Adipocyte (in vitro differentiated cells): ENCODE data around the gene ATP2A1.
"Not testable (repeated sequence)": the region's sequence is repeated elsewhere in the genome, so short reads cannot be mapped to it uniquely, and the experiment has no call there.

Experiments used
- DNase-seq: peaks from one replicate; pipeline ENCODE4 v3.0.0-alpha.2; 2015; ENCODE audit warnings: low read depth
- H3K27me3 ChIP-seq: replicated peaks from 2 replicates; pipeline ENCODE4 v1.7.0; 2013; ENCODE audit warnings: mild to moderate bottlenecking, low read length, moderate library complexity; ENCODE audit not compliant: control insufficient read depth, insufficient read depth
- H3K36me3 ChIP-seq: 2 replicates; pipeline ENCODE4 v1.7.0; 2013; ENCODE audit warnings: low read length, mild to moderate bottlenecking, moderate library complexity; ENCODE audit not compliant: control insufficient read depth, insufficient read depth, severe bottlenecking
- H3K4me1 ChIP-seq: 2 replicates; pipeline ENCODE4 v1.7.0; 2013; ENCODE audit warnings: mild to moderate bottlenecking, low read length, moderate library complexity; ENCODE audit not compliant: control insufficient read depth, insufficient read depth
- H3K4me3 ChIP-seq: 2 replicates; pipeline ENCODE4 v1.7.0; 2013; ENCODE audit warnings: mild to moderate bottlenecking, low read length, moderate library complexity
- H3K9ac ChIP-seq: 2 replicates; pipeline ENCODE4 v1.7.0; 2013; ENCODE audit warnings: mild to moderate bottlenecking, low read length, moderate library complexity
- H3K9me3 ChIP-seq: 2 replicates; pipeline ENCODE4 v1.7.0; 2013; ENCODE audit warnings: mild to moderate bottlenecking, low read length, moderate library complexity; ENCODE audit not compliant: control insufficient read depth

Gene ATP2A1

DNA sequence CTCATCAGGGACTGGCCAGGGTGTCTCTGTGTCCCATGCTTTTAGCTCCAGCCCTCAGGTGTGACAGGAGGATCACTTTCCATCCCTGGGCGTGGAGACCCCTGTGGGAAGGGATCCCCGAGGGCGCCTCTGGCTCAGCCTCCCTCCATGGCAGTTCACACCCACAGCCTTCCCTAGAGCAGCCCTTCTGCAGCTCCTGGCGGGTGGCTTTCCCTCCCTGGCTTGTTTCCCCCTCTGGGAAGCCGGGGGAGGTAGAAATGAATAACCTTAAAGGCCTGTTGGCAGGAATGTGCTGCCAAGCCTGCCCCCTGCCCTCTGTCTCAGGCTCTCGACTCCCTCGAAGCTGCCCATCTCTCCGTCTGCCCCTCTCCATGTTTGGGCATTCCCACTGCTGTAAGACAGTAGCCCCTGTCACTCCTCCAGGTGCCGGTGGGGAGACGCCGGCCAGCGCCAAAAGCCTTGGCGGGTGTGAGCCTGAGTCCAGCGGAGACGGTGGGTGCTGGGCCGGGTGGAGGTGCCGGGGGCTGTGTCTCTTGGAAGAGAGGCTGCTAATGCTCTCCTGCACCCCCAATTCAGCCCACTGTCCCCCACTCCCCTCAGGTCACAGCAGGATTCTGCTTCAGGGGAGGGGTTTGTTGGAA lies 2.1 kb upstream of the ATP2A1 start:
- Histone ChIP-seq H3K4me3 (no peak overlapping the region), H3K9ac (no peak overlapping the region), H3K9me3 (no peaks in the 10 kb centered on the region), H3K27me3 (peaks cover 5% of the 10 kb centered on the region), H3K4me1 (peaks cover 5% of the 10 kb centered on the region), H3K36me3 (peaks cover 25% of the 10 kb centered on the region)
- no peak for DNase-seq

DNA sequence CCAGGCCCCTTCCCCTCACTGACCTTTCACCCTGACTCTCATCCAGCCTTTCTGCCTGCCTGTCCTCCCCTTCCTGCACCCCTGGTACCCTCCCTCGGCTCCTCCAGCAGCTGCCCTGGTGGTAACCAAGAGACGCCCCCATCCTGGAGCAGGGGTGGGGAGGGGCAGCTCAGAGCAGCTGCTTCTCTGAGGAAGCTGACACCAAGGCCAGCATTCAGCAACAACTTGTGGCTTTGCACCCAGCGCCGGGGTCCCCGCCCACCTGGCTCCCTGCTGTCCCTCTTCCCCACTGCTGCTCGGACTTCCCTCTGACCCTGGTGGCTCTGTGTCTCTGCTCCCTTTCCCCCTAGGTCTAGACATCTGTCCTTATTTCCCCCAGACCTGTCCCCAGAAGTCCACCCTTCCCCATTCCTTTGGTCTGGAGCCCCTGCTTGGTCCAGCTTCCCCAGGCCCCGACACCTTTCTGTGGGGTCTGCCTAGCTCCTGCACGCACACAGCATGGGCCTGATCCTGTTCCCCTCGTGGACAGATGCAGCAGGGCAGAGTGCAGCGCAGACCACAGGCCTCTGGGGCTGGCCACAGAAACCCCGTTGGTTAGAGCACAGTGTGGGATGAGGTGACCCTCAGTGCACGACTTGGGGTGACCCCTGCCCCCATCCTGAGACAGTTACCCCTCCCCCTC lies 1.2 kb upstream of the ATP2A1 start:
- peaks cover 15% of the 10 kb centered on the region for H3K36me3 ChIP-seq
- no peak overlapping the region for H3K4me3 ChIP-seq
- no peak overlapping the region for H3K9ac ChIP-seq
- H3K4me1 ChIP-seq = peaks cover 5% of the 10 kb centered on the region
- H3K27me3 ChIP-seq = peaks cover 5% of the 10 kb centered on the region
- H3K9me3 ChIP-seq = no peaks in the 10 kb centered on the region
- DNase-seq = no peak

DNA sequence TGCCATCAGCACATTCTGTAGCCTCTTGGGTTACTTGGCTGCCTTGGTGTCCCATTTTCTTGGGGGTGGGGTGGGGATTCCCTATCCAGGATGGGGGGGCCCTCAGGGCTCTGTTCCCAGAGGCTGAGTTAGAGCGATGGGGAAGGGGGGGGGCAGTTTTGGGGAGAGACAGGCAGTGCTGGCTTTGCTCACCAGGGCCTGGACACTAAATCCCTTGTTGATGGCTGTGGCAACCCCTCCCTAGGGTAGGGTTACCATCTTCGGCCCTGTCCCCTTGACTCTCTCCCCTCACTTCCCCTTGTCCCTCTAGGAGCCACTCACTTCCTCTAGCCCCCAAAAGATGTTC lies 660 bp upstream of the ATP2A1 start:
- H3K36me3 ChIP-seq = peaks cover 10% of the 10 kb centered on the region
- no peak overlapping the region for H3K9ac ChIP-seq
- no peak for DNase-seq
- H3K27me3 ChIP-seq = peaks cover 5% of the 10 kb centered on the region
- no peaks in the 10 kb centered on the region for H3K9me3 ChIP-seq
- H3K4me1 ChIP-seq = peaks cover 5% of the 10 kb centered on the region
- no peak overlapping the region for H3K4me3 ChIP-seq

DNA sequence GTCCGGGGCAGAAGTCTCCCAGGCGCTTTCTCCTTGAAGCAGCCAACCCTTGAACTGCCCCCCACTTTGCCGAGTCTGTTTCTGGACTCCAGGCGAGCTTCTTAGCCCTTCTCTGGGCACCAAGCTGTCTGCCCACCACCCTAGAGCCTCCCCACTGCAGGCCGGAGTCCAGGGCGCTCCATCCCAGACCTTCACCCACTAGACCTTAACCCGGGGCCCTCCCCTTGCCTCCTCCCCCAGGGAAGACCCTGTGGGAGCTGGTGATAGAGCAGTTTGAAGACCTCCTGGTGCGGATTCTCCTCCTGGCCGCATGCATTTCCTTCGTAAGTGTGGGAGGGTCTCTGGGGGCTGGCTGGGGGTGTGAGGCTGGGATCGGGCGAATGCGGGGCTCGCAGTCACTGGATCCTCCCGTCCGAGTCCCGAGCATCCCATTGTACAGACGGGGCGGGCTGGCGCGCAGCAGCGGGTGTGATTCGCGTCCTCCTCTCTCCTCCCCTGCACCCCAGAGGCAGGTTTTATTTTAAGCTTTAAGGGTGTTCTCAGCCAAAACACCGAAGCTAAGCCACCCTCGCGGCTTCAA lies 1.1 kb downstream of the ATP2A1 start:
- Histone ChIP-seq H3K9me3 (no peaks in the 10 kb centered on the region), H3K36me3 (peaks cover 3% of the 10 kb centered on the region), H3K9ac (peak overlapping the region; percentile 82), H3K27me3 (peaks cover 9% of the 10 kb centered on the region), H3K4me3 (peak overlapping the region; percentile 88), H3K4me1 (peaks cover 5% of the 10 kb centered on the region)
- DNase-seq = no peak

DNA sequence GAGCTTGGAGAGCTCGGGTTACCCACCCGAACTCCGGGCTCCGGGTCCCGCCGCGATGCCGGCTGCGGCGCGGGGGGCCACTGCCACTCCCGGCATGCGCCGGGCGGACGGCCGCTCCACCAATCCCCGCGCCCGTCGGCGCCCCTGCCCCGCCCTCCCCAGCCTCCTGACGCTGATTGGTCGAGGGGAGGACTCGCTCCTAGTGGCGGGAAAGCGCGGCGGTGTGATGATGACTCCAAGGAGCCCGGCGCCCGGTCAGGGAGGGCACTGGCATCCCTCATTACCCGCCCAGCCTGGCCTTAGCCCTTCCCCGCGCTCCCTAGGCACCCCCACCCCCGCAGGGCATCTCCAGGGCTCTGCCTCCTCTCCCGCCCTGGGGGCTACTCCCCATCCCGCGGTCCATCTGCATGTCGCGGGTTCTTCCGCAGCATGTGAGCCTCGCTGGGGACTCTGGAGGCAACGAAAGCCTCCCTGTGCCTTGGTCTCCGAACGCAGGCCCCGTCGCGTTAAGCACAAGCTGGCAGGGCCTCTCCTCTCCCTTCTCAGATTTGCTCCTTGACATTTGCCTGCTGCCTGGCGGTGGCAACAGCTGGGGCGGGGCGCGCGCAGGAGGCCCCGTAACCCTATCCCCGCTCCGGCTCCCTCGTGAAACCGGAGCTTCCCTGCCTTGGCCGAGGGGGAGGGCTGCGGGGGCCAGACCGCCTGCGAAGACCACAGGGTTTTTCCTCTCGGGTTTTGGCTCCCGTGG lies 1.7 kb downstream of the ATP2A1 start:
- peak overlapping the region; percentile 82 for H3K9ac ChIP-seq
- peak; percentile 95 for DNase-seq
- H3K9me3 ChIP-seq = no peaks in the 10 kb centered on the region
- peak overlapping the region; percentile 88 for H3K4me3 ChIP-seq
- H3K36me3 ChIP-seq = no peaks in the 10 kb centered on the region
- peaks cover 9% of the 10 kb centered on the region for H3K27me3 ChIP-seq
- peaks cover 5% of the 10 kb centered on the region for H3K4me1 ChIP-seq

DNA sequence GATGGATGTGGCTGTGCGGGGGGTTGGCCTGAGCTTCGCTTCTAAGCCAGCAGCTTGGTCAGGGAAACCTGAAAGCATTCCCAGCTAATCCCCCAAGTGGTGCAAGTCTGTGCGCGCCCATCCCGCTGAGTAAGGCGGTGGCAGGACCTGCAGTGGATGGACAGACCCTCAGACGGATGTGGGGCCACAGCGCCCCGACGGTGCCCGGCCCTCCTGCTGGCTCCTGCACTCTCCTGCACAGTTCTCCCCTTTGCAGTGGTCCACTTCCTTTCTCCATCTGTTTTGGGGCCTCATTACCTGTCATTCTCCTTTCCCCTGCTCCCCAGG lies 2.3 kb downstream of the ATP2A1 start:
- Histone ChIP-seq H3K9me3 (no peaks in the 10 kb centered on the region), H3K9ac (no peak overlapping the region), H3K4me1 (peaks cover 5% of the 10 kb centered on the region), H3K4me3 (no peak overlapping the region), H3K36me3 (no peaks in the 10 kb centered on the region), H3K27me3 (peaks cover 9% of the 10 kb centered on the region)
- no peak for DNase-seq

DNA sequence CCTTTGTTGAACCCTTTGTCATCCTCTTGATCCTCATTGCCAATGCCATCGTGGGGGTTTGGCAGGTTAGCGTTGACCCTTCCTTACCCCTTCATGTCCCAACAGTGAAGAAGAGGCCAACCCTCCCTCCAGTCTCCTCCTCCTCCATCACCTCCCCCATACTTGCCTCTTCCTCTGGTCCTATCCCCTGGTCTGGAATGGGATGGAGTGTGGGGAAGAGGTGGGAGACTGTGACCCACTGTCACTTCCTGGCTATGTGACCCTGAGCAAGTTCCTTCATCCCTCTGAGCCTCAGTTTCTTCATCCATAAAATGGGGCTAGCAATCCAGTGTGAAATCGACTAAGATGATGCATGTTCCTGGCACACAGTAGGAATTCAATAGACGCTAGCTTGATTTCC lies 2.7 kb downstream of the ATP2A1 start:
- H3K27me3 ChIP-seq = peaks cover 9% of the 10 kb centered on the region
- no peaks in the 10 kb centered on the region for H3K9me3 ChIP-seq
- DNase-seq = no peak
- H3K4me3 ChIP-seq = no peak overlapping the region
- H3K4me1 ChIP-seq = peaks cover 5% of the 10 kb centered on the region
- no peak overlapping the region for H3K9ac ChIP-seq
- H3K36me3 ChIP-seq = no peaks in the 10 kb centered on the region

DNA sequence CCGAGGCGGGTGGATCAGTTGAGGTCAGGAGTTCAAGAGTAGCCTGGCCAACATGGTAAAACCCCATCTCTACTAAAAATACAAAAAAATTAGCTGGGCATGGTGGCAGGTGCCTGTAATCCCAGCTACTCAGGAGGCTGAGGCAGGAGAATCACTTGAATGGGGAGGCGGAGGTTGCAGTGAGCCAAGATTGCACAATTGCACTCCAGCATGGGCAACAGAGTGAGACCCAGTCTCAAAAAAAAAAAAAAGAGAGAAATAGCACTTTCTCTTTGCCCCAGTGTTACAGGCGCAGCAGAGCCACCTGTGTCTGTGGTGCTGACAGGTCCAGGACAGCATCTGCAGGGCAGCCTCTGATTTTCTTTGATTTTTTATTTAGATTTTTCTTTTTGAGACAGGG lies 3.3 kb downstream of the ATP2A1 start:
- not testable (repeated sequence) for DNase-seq, H3K9me3 ChIP-seq, H3K27me3 ChIP-seq, H3K36me3 ChIP-seq, H3K4me3 ChIP-seq, H3K4me1 ChIP-seq, H3K9ac ChIP-seq

DNA sequence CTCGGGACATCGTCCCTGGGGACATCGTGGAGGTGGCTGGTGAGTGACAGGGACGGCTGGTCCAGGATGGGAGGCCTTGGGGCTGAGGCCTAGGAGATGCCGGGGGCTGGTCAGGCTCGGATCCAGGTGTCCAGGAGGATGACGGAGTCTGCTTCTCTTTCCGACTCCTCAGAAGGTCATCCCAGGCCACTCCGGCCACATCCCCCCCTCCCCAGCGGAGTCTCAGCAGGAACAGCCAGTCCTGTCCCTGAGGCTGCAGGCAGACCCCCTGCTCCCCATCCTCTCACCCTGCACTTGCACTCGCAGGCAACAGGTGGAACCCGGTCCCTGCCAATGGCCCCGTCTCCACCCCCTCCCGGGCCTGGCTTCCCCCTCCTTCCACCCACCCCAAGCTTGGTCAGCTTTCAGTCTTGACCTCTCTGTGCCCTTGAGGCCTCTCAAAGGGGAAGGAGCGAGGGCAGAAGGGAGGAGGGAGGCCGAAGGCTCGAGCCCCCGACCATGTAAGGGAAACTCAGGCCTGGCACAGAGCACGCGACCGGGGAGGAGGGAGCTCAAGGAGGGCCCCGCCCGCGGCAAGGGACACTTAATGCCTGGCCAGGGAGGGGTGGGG lies 4.4 kb downstream of the ATP2A1 start:
- no peak overlapping the region for H3K9ac ChIP-seq
- peaks cover 5% of the 10 kb centered on the region for H3K4me1 ChIP-seq
- H3K36me3 ChIP-seq = no peaks in the 10 kb centered on the region
- no peak overlapping the region for H3K4me3 ChIP-seq
- no peaks in the 10 kb centered on the region for H3K9me3 ChIP-seq
- no peak for DNase-seq
- H3K27me3 ChIP-seq = peaks cover 9% of the 10 kb centered on the region

DNA sequence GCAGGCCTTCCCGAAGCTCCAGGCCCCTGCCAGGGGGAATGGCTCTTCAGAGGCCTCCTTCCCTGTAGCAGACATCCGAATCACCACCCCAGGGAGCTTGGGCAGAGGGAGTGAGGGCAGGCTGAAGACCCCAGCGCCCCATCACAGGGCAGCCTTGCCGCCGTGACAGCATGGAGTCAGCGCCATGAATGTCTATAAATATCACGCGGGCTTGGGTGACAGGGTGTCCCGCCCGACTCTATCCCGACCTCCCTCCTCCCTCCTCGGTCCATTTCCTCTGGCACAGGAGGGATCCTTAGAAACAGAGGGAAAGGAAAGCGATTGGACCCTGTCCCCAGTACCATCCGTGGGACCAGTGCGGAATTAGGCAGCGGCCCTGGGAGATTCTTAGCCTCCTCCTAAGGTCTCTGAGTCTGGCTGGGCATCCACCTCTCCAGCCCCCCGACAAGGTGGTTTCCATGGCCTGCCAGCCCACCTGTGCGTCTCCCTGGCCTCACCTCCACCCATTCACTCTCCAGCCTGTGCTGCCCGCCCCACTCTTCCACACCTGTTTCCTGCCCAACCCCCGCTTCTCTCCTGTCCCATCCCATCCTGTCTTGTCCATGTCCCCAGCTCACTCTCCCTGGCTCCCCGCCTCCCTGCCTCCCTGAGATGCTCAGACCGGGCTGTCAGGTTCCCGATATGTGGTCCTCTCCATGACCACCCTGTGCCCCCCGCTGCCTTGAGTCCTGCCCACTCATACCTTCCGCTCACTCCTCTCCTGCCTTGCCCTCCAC lies 5.1 kb downstream of the ATP2A1 start:
- Histone ChIP-seq H3K4me3 (no peak overlapping the region), H3K4me1 (peaks cover 5% of the 10 kb centered on the region), H3K36me3 (no peaks in the 10 kb centered on the region), H3K9me3 (no peaks in the 10 kb centered on the region), H3K9ac (no peak overlapping the region), H3K27me3 (peaks cover 9% of the 10 kb centered on the region)
- DNase-seq = no peak
